H1 (cell line): Measurements from ENCODE around the gene PMM2. TPM values are rescaled to one million over a fixed set of nuclear protein-coding genes. Genes with fewer than 3 reads are reported as not detected.

ENCODE experiments used
- CBX8 ChIP-seq: fragments of 300-800, 300-1000 bp; sonication (generic); IDR thresholded peaks from 2 replicates; pipeline ENCODE4 v1.7.1; 2016; ENCODE audit warnings: low read depth, low read length, borderline replicate concordance
- CHD2 ChIP-seq: IDR thresholded peaks from 2 replicates; pipeline ENCODE4 v1.6.1; 2012; ENCODE audit warnings: low read length, improper control_type of control experiment
- CREB1 ChIP-seq: IDR thresholded peaks from 2 replicates; pipeline ENCODE4 v1.6.1; 2012; ENCODE audit warnings: inconsistent platforms
- JUND ChIP-seq: IDR thresholded peaks from 2 replicates; pipeline ENCODE4 v1.6.1; 2011; ENCODE audit warnings: mild to moderate bottlenecking, improper control_type of control experiment, low read length
- RAD21 ChIP-seq, 2 experiments: IDR thresholded peaks in 1 of 2; conservative IDR thresholded peaks in 1 of 2; 2 replicates each; pipeline ENCODE4 v1.6.1; 2011; ENCODE audit warnings: low read depth in 2 of 2, low read length in 2 of 2, improper control_type of control experiment in 1 of 2, inconsistent platforms in 1 of 2, mild to moderate bottlenecking in 1 of 2, moderate library complexity in 1 of 2
- SIRT6 ChIP-seq: IDR thresholded peaks from one replicate; pipeline ENCODE4 v1.7.1; 2012; ENCODE audit warnings: low read length, inconsistent platforms
- SRF ChIP-seq: IDR thresholded peaks from 2 replicates; pipeline ENCODE4 v1.6.1; 2011; ENCODE audit warnings: mild to moderate bottlenecking, low read depth, low read length, moderate library complexity
- ZNF274 ChIP-seq: IDR thresholded peaks from 2 replicates; pipeline ENCODE4 v1.7.0; 2012; ENCODE audit warnings: low read length, borderline replicate concordance; ENCODE audit errors: extremely low read depth
- polyA plus RNA-seq, 7 experiments: library from polyadenylated mRNA; depleted of rRNA in 3 of 7; stranded (reverse) in 5 of 7; unstranded in 2 of 7; fragments of >200 nt in 5 of 7; fragments of 200-250 nt in 2 of 7; gene quantifications; 1 replicate in 5 of 7; 2 replicates in 1 of 7; 4 replicates in 1 of 7; pipeline versions ENCODE4 v1.2.1 to v1.2.3, GENCODE V29; 2011 to 2013; ENCODE audit warnings: missing spikeins in 2 of 7, mixed read lengths in 2 of 7
- total RNA-seq: library from RNA; stranded (reverse); fragmentation: NEBNext Ultra II Directional; extraction: Animal tissue kit (Norgen Biotek cat#: 25700); gene quantifications from 2 replicates; pipeline ENCODE4 v1.2.1, GENCODE V29; 2021

Gene PMM2
- total and polyA plus RNA-seq, 2 of the 8 experiments (the other 6 are each of a cell fraction or from before 2014, with no cell fraction given), result 26.2 to 49.4 TPM

GRCh38 chr16:8808613-8809353 lies 11.1 kb downstream of the PMM2 start (continued):
- no peak for TF ChIP-seq CREB1
- TF ChIP-seq ZNF274, result no peak
- no peak for TF ChIP-seq CHD2
- no peak for TF ChIP-seq SIRT6
- TF ChIP-seq SRF, result no peak
- TF ChIP-seq JUND, result no peak
- TF ChIP-seq RAD21 (IDR thresholded peaks at IDR 0.05 in 1 of 2, conservative IDR thresholded peaks at IDR 0.05 in 1 of 2; ENCODE audit: low read depth in 2 of 2, low read length in 2 of 2), result no peak
- TF ChIP-seq CBX8, result no peak
